ENCODE results near the gene LHFPL5.

- TF ChIP-seq CTCF (IDR thresholded peaks at IDR 0.05) (no peak), POLR2A (IDR thresholded peaks at IDR 0.05) (no peak)
These were observed 45.1 kb downstream of the LHFPL5 start for GRCh38 chr6:35850208-35850607.

Measured in esophagus squamous epithelium (tissue), 4 donors.